ENCODE results near the gene SMG6.

SMG6 gene

DNA sequence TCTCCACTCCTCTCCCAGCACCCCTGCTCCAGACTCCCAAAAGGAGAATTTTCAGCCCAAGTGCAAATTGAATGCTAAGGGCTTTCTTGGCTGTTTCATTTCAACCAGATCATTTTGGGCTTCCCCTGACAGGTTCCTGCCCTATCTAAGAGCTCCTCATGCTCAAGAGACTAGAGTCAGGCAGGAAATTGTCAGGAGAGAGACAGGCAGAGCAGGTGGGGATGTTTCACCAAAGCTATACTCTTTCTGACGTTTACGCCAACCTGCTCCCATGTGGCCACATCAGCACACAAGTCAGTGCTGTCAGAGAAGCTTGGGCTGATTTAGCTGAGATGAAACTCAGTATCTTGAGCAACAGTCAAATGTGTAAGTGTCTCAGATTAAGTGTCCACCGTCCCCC lies 217.3 kb downstream of the SMG6 start:
- no peak for DNase-seq (ENCODE audit: extremely low spot score)
- TF ChIP-seq, protein P1, sequence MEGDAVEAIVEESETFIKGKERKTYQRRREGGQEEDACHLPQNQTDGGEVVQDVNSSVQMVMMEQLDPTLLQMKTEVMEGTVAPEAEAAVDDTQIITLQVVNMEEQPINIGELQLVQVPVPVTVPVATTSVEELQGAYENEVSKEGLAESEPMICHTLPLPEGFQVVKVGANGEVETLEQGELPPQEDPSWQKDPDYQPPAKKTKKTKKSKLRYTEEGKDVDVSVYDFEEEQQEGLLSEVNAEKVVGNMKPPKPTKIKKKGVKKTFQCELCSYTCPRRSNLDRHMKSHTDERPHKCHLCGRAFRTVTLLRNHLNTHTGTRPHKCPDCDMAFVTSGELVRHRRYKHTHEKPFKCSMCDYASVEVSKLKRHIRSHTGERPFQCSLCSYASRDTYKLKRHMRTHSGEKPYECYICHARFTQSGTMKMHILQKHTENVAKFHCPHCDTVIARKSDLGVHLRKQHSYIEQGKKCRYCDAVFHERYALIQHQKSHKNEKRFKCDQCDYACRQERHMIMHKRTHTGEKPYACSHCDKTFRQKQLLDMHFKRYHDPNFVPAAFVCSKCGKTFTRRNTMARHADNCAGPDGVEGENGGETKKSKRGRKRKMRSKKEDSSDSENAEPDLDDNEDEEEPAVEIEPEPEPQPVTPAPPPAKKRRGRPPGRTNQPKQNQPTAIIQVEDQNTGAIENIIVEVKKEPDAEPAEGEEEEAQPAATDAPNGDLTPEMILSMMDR (IDR thresholded peaks at IDR 0.05; ENCODE audit: control extremely low read depth, extremely low read depth, low read depth, missing control alignments) = no peak
- CTCF ChIA-PET = interaction anchor here (0.7 to 12.7 kb wide), 10 partner anchors 9 to 159 kb away, joined by 3 to 188 read pairs (median 8); partner anchors contain the start of gene HIC1
- POLR2A ChIA-PET = interaction anchor here (0.7 to 1.5 kb wide), 2 partner anchors 15 to 31 kb away, joined by 3 to 4 read pairs; partner anchors contain the start of gene HIC1

DNA sequence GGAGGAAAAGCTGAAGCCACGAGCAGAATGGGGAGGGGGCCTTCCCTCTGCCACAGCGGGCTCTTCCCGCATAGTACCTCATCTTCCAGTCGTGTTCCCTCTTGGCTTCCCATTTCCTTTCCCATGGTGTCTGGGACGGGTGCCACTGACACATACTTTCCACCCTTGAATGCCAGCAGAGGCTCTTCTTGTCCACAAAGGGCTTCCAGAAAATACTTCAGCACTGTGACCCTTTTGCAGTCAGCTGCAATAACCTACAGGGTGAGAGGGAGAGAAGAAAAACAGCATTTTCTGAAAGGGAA lies 218.0 kb downstream of the SMG6 start:
- ChIA-PET CTCF (interaction anchor here (1.0 to 12.7 kb wide), 9 partner anchors 10 to 245 kb away, joined by 3 to 188 read pairs (median 10); partner anchors contain the start of gene HIC1), POLR2A (interaction anchor here (0.7 kb wide), 1 partner anchor 137 kb away, joined by 3 read pairs; no protein-coding TSS in a partner anchor)
- DNase-seq (ENCODE audit: extremely low spot score) = no peak
- TF ChIP-seq, protein P1 (IDR thresholded peaks at IDR 0.05; ENCODE audit: control extremely low read depth, extremely low read depth, low read depth, missing control alignments) = no peak

DNA sequence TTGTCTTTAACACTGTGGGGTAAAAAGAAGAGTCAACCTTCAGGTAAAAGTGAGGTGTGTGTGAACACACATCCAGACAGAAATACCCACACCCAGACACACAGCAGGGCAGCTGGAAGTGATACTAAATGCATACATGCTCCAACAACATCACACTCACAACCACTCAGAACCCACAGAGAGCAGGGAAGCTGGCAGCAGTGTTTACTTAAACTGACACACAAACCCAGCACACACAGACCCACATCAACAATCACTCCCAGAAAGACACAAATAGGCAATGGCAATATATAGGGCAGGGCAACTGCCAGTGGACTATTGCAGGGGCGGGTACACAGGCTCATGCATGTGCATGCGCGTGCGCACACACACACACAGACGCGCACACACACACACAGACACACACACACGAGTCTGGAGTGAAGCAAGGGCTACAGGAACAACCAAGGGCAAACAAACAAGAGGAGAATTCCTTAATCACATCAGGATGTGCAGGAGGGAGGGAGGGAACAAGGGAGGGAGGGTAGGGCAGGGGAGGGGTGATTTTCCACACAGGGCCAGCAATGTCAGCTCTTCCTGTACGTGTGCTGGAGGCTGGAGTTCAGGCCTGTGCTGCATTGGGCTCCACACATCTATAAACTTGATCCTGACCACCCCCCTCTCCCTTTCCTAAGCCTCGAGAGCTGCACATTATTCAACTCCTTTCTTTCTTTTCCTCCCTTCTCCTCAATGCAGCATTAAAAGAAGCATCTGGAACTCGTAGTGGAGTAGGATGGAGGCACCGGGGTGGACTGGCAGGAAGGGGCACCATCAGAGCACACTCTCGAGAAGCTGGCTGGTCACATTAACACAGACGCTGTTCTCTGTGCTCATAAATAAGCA lies 218.6 kb downstream of the SMG6 start:
- ChIA-PET POLR2A (interaction anchor here (0.5 to 1.0 kb wide), 3 partner anchors 14 to 169 kb away, joined by 3 read pairs; no protein-coding TSS in a partner anchor), CTCF (interaction anchor here (1.0 to 12.7 kb wide), 12 partner anchors 10 to 245 kb away, joined by 3 to 188 read pairs (median 23); partner anchors contain the start of gene HIC1)
- DNase-seq (ENCODE audit: extremely low spot score) = no peak
- TF ChIP-seq, protein P1 (IDR thresholded peaks at IDR 0.05; ENCODE audit: control extremely low read depth, extremely low read depth, low read depth, missing control alignments) = no peak

GRCh38 chr17:2084036-2084765 lies 219.4 kb downstream of the SMG6 start:
- CTCF ChIA-PET = interaction anchor here (0.7 to 12.7 kb wide), 8 partner anchors 9 to 161 kb away, joined by 3 to 188 read pairs (median 28); partner anchors contain the start of gene HIC1
- TF ChIP-seq, protein P1 (IDR thresholded peaks at IDR 0.05; ENCODE audit: control extremely low read depth, extremely low read depth, low read depth, missing control alignments) = no peak
- POLR2A ChIA-PET = interaction anchor here (0.5 to 2.3 kb wide), 4 partner anchors 13 to 170 kb away, joined by 3 to 6 read pairs (median 4); no protein-coding TSS in a partner anchor
- DNase-seq (ENCODE audit: extremely low spot score) = no peak

DNA sequence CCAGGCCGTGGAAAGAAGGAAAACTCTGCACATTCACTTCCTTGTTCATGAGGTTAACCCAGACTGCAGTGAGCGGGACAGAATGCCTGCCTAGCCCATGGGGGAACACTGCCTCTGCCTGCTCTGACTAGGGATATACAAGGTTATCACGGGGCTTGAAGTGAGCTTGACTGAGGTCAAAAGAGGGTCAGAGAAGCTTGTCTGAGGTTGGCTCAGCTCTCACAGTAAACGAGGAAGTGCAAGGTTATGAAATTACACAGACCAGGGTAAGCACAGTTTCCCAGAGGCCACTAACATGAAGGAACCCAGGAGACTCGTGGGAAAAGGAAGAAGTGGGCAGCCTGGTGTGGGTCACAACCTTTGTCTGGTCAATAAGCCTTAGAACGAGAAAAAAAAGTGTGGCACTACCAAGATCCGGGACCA lies 220.0 kb downstream of the SMG6 start:
- DNase-seq (ENCODE audit: extremely low spot score) = peak; percentile 79
- ChIA-PET POLR2A (interaction anchor here (0.6 to 2.3 kb wide), 4 partner anchors 10 to 20 kb away, joined by 3 to 6 read pairs (median 4); no protein-coding TSS in a partner anchor), CTCF (interaction anchor here (0.7 to 12.7 kb wide), 10 partner anchors 9 to 183 kb away, joined by 3 to 188 read pairs (median 14); partner anchors contain the start of gene HIC1)
- TF ChIP-seq, protein P1 (IDR thresholded peaks at IDR 0.05; ENCODE audit: control extremely low read depth, extremely low read depth, low read depth, missing control alignments) = peak; percentile 31

Measured in GM10248 (cell line).